HAP-1 (cell line): Measurements from ENCODE around the gene MAGI1.
A peak's percentile ranks its signal among the peaks of the same experiment; 100 is the strongest.

Experiments
- DNase-seq, 2 experiments: peaks; one replicate each; pipeline ENCODE4 v3.0.0-alpha.2; 2016 to 2020; ENCODE audit warnings: low spot score in 2 of 2
- H3K27me3 ChIP-seq: fragments of 250-450 bp; sonication (Bioruptor Pico); 2 replicates; pipeline ENCODE4 v1.5.1; 2020; ENCODE audit warnings: low read depth, mild to moderate bottlenecking, moderate library complexity
- H3K36me3 ChIP-seq: fragments of 250-450 bp; sonication (Bioruptor Pico); replicated peaks from 2 replicates; pipeline ENCODE4 v1.5.1; 2020; ENCODE audit warnings: mild to moderate bottlenecking
- H3K4me1 ChIP-seq: fragments of 250-450 bp; sonication (Bioruptor Pico); 2 replicates; pipeline ENCODE4 v1.5.1; 2020; ENCODE audit warnings: mild to moderate bottlenecking
- H3K4me3 ChIP-seq: fragments of 250-450 bp; sonication (Bioruptor Pico); 2 replicates; pipeline ENCODE4 v1.5.1; 2020; ENCODE audit warnings: mild to moderate bottlenecking, moderate library complexity
- H3K9me3 ChIP-seq: fragments of 250-450 bp; sonication (Bioruptor Pico); 2 replicates; pipeline ENCODE4 v1.5.1; 2020; ENCODE audit warnings: mild to moderate bottlenecking, moderate library complexity
- in situ Hi-C: fragments of 300-500 bp; cut with MboI; formaldehyde crosslinking; loops from 3 replicates; pipeline ENCODE4 v1.14.3; 2020; ENCODE audit warnings: low sequenced_read_pairs, inconsistent platforms, mixed read lengths

Gene MAGI1

GRCh38 chr3:65377637-65378036, 661.1 kb downstream of the MAGI1 start:
- H3K4me1 ChIP-seq: no peaks in the 10 kb centered on the region
- no peaks in the 10 kb centered on the region for H3K27me3 ChIP-seq
- no peaks in the 10 kb centered on the region for H3K9me3 ChIP-seq
- no peak overlapping the region for H3K4me3 ChIP-seq
- in situ Hi-C loops: no loop called here
- no peak for DNase-seq
- H3K36me3 ChIP-seq: no peaks in the 10 kb centered on the region

- in situ Hi-C loops: no loop called here
- Histone ChIP-seq H3K27me3 (no peaks in the 10 kb centered on the region), H3K4me3 (no peak overlapping the region), H3K4me1 (no peaks in the 10 kb centered on the region), H3K9me3 (no peaks in the 10 kb centered on the region), H3K36me3 (no peaks in the 10 kb centered on the region)
- no peak for DNase-seq
Observed at GRCh38 chr3:65376426-65376825, 662.3 kb downstream of the MAGI1 start.

GRCh38 chr3:65371053-65371452, 667.7 kb downstream of the MAGI1 start:
- Histone ChIP-seq H3K4me1 (no peaks in the 10 kb centered on the region), H3K4me3 (no peak overlapping the region), H3K36me3 (no peaks in the 10 kb centered on the region), H3K9me3 (no peaks in the 10 kb centered on the region), H3K27me3 (no peaks in the 10 kb centered on the region)
- in situ Hi-C loops: no loop called here
- no peak for DNase-seq

- no peak for DNase-seq
- H3K36me3 ChIP-seq: no peaks in the 10 kb centered on the region
- H3K4me1 ChIP-seq: no peaks in the 10 kb centered on the region
- H3K27me3 ChIP-seq: no peaks in the 10 kb centered on the region
- H3K9me3 ChIP-seq: no peaks in the 10 kb centered on the region
- H3K4me3 ChIP-seq: no peak overlapping the region
- in situ Hi-C loops: no loop called here
Observed at GRCh38 chr3:65368866-65369265, 669.9 kb downstream of the MAGI1 start.

- Histone ChIP-seq H3K36me3 (no peaks in the 10 kb centered on the region), H3K27me3 (no peaks in the 10 kb centered on the region), H3K4me3 (no peak overlapping the region), H3K4me1 (no peaks in the 10 kb centered on the region), H3K9me3 (no peaks in the 10 kb centered on the region)
- in situ Hi-C loops: no loop called here
- no peak for DNase-seq
Observed at GRCh38 chr3:65362688-65363087, 676.0 kb downstream of the MAGI1 start.

- no peaks in the 10 kb centered on the region for H3K4me1 ChIP-seq
- H3K36me3 ChIP-seq: no peaks in the 10 kb centered on the region
- no peak overlapping the region for H3K4me3 ChIP-seq
- H3K27me3 ChIP-seq: no peaks in the 10 kb centered on the region
- in situ Hi-C loops: no loop called here
- H3K9me3 ChIP-seq: no peaks in the 10 kb centered on the region
- DNase-seq: no peak
Observed at GRCh38 chr3:65361448-65361847, 677.3 kb downstream of the MAGI1 start.

GRCh38 chr3:65356331-65357248, 682.1 kb downstream of the MAGI1 start:
- Histone ChIP-seq H3K36me3 (no peaks in the 10 kb centered on the region), H3K9me3 (no peaks in the 10 kb centered on the region), H3K4me3 (no peak overlapping the region), H3K27me3 (no peaks in the 10 kb centered on the region), H3K4me1 (no peaks in the 10 kb centered on the region)
- in situ Hi-C loops: no loop called here
- no peak for DNase-seq

- no peaks in the 10 kb centered on the region for H3K4me1 ChIP-seq
- no peaks in the 10 kb centered on the region for H3K9me3 ChIP-seq
- H3K36me3 ChIP-seq: no peaks in the 10 kb centered on the region
- no peaks in the 10 kb centered on the region for H3K27me3 ChIP-seq
- no peak for DNase-seq
- in situ Hi-C loops: no loop called here
- no peak overlapping the region for H3K4me3 ChIP-seq
Observed at GRCh38 chr3:65354880-65355279, 683.8 kb downstream of the MAGI1 start.

GRCh38 chr3:65352951-65353350, 685.8 kb downstream of the MAGI1 start:
- no peaks in the 10 kb centered on the region for H3K27me3 ChIP-seq
- in situ Hi-C loops: no loop called here
- DNase-seq: no peak

GRCh38 chr3:65351753-65352152, 687.0 kb downstream of the MAGI1 start:
- Histone ChIP-seq H3K36me3 (no peaks in the 10 kb centered on the region), H3K4me1 (no peaks in the 10 kb centered on the region), H3K9me3 (no peaks in the 10 kb centered on the region), H3K4me3 (no peak overlapping the region), H3K27me3 (no peaks in the 10 kb centered on the region)
- no peak for DNase-seq
- in situ Hi-C loops: no loop called here

More at GRCh38 chr3:65352951-65353350, 685.8 kb downstream of the MAGI1 start:
- Histone ChIP-seq H3K36me3 (no peaks in the 10 kb centered on the region), H3K4me1 (no peaks in the 10 kb centered on the region), H3K4me3 (no peak overlapping the region), H3K9me3 (no peaks in the 10 kb centered on the region)

GRCh38 chr3:65350801-65351476, 687.8 kb downstream of the MAGI1 start:
- no peak for DNase-seq
- H3K9me3 ChIP-seq: no peaks in the 10 kb centered on the region
- H3K27me3 ChIP-seq: no peaks in the 10 kb centered on the region
- no peak overlapping the region for H3K4me3 ChIP-seq
- in situ Hi-C loops: no loop called here
- no peaks in the 10 kb centered on the region for H3K4me1 ChIP-seq
- H3K36me3 ChIP-seq: no peaks in the 10 kb centered on the region

GRCh38 chr3:65348398-65348995, 690.2 kb downstream of the MAGI1 start:
- in situ Hi-C loops: no loop called here
- DNase-seq: peak; percentile 14 to 31
- Histone ChIP-seq H3K4me3 (no peak overlapping the region), H3K9me3 (no peaks in the 10 kb centered on the region), H3K27me3 (no peaks in the 10 kb centered on the region), H3K36me3 (no peaks in the 10 kb centered on the region), H3K4me1 (no peaks in the 10 kb centered on the region)

- DNase-seq: no peak
Observed at GRCh38 chr3:65347166-65347565, 691.6 kb downstream of the MAGI1 start.

GRCh38 chr3:65344846-65345245, 693.9 kb downstream of the MAGI1 start:
- in situ Hi-C loops: no loop called here
- no peaks in the 10 kb centered on the region for H3K36me3 ChIP-seq
- no peak overlapping the region for H3K4me3 ChIP-seq
- no peak for DNase-seq
- H3K27me3 ChIP-seq: peaks cover 7% of the 10 kb centered on the region; the same call in 1 of the 2 replicates
- H3K4me1 ChIP-seq: no peaks in the 10 kb centered on the region
- H3K9me3 ChIP-seq: no peaks in the 10 kb centered on the region

More at GRCh38 chr3:65347166-65347565, 691.6 kb downstream of the MAGI1 start:
- Histone ChIP-seq H3K4me1 (no peaks in the 10 kb centered on the region), H3K27me3 (peaks cover 7% of the 10 kb centered on the region; the same call in 1 of the 2 replicates), H3K9me3 (no peaks in the 10 kb centered on the region), H3K36me3 (no peaks in the 10 kb centered on the region), H3K4me3 (no peak overlapping the region)
- in situ Hi-C loops: no loop called here
